BE2C (cell line): ENCODE measurements around the gene KLHDC8B.

Experiments used
- DNase-seq: peaks from one replicate; pipeline ENCODE4 v3.0.0-alpha.2; 2020
- H3K27me3 ChIP-seq: fragments of 250-450 bp; sonication (Bioruptor Pico); 2 replicates; pipeline ENCODE4 v1.5.1; 2020; ENCODE audit warnings: mild to moderate bottlenecking
- H3K36me3 ChIP-seq: fragments of 250-450 bp; sonication (Bioruptor Pico); 2 replicates; pipeline ENCODE4 v1.5.1; 2020; ENCODE audit warnings: mild to moderate bottlenecking
- H3K4me1 ChIP-seq: fragments of 250-450 bp; sonication (Bioruptor Pico); 2 replicates; pipeline ENCODE4 v1.5.1; 2020
- H3K4me3 ChIP-seq: 2 replicates; pipeline ENCODE4 v1.5.1; 2011; ENCODE audit warnings: low read depth, low read length
- H3K9me3 ChIP-seq: fragments of 250-450 bp; sonication (Bioruptor Pico); 2 replicates; pipeline ENCODE4 v1.5.1; 2020
- TF ChIP-seq, protein P1 (sequence below): IDR thresholded peaks from 2 replicates; pipeline ENCODE4 v1.5.1; 2012; ENCODE audit warnings: mild to moderate bottlenecking, low read depth, low read length

The KLHDC8B gene

DNA sequence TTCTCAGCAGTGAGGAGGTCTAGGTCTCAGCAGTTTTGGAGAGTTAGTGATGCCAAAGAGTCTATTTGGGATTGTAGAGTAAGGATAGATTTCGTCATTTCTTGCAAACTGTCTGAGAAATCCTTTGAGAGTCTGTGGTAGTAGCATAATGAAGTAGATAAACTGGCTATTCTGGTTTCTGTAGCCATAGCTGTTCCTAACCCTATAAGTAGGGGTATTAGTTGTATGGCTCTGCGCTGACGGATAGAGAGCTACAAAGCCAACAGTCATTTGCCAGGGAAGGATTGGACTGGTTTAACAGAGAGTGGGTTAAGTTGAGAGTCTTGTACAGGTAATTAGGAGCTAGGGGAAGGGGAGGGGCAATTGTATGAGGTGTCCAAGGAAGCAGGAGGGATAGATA lies 50.6 kb downstream of the KLHDC8B start:
- H3K9me3 ChIP-seq = no peaks in the 10 kb centered on the region
- TF ChIP-seq, protein P1, sequence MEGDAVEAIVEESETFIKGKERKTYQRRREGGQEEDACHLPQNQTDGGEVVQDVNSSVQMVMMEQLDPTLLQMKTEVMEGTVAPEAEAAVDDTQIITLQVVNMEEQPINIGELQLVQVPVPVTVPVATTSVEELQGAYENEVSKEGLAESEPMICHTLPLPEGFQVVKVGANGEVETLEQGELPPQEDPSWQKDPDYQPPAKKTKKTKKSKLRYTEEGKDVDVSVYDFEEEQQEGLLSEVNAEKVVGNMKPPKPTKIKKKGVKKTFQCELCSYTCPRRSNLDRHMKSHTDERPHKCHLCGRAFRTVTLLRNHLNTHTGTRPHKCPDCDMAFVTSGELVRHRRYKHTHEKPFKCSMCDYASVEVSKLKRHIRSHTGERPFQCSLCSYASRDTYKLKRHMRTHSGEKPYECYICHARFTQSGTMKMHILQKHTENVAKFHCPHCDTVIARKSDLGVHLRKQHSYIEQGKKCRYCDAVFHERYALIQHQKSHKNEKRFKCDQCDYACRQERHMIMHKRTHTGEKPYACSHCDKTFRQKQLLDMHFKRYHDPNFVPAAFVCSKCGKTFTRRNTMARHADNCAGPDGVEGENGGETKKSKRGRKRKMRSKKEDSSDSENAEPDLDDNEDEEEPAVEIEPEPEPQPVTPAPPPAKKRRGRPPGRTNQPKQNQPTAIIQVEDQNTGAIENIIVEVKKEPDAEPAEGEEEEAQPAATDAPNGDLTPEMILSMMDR = no peak
- no peaks in the 10 kb centered on the region for H3K36me3 ChIP-seq
- no peak overlapping the region for H3K4me3 ChIP-seq
- no peaks in the 10 kb centered on the region for H3K4me1 ChIP-seq
- DNase-seq = no peak
- no peaks in the 10 kb centered on the region for H3K27me3 ChIP-seq
